Inflammatory macrophage treated with lipopolysaccharide for 4 hours (primary cell): Measurements from ENCODE around the gene DOHH.
"Not testable (repeated sequence)": the region's sequence is repeated elsewhere in the genome, so short reads cannot be mapped to it uniquely, and the experiment has no call there.

Experiments
- DNase-seq: peaks from one replicate; pipeline ENCODE4 v3.0.0-alpha.2; 2020

DOHH gene

GRCh38 chr19:3456925-3457527 is 43.4 kb downstream of the DOHH start:
- no peak for DNase-seq

GRCh38 chr19:3455960-3456601 is 44.4 kb downstream of the DOHH start:
- no peak for DNase-seq

GRCh38 chr19:3455393-3455955 is 45.0 kb downstream of the DOHH start:
- DNase-seq, result no peak

DNA sequence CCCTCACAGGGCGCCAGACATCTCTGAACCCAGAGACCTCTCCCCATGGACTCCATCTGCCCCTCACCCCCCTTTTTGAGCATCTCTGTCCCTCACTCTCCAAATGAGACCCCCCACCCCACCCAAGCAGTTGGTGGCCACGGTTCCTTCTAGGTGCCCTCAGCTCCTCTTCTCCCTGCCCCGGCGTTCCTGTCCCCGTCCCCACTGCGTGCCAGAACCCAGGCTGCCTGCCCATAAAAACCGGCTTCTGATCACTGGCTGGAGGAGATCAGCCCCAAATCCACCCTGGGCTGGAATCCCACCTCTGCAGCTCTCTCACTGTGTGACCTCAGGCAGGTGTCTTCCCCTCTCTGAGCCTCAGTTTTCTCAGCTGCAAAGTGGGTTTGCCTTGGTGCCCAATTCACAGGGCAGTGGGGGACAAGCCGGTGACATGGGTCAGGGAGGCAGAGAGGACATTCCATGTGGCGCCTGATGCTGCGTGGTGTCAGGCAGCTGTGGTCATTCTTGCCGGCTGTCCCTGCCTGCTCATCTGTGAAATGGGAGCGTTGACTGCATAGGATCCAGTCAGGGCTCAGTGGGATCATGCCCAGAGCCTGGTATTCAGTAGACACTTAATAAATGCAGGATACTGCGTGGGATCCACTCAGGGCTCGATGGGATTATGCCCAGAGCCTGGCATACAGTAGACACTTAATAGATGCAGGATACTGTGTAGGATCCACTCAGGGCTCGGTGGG is 45.6 kb downstream of the DOHH start:
- no peak for DNase-seq

DNA sequence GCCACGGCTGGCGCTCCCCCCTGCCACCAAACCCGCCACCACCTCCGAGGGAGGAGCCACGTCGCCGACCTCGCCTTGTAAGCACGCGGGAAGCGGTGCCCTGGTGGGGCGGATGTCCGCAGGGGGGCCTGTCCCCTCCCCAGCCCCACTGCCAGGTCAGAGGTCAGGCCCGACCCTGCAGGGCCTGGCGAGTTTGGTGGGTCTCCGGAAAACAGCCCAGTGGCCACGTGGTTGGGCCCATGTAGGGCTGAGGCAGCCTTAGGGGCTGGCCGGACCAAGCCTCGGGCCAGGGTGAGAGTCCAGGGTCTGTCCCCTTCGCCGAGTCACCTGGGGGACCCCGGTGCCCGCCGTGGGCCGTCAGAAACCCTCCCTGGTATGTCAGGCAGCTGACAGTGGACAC is 46.6 kb downstream of the DOHH start:
- no peak for DNase-seq

GRCh38 chr19:3452942-3453214 is 47.6 kb downstream of the DOHH start:
- not testable (repeated sequence) for DNase-seq

- peak; percentile 60 for DNase-seq
Observed at GRCh38 chr19:3452171-3452941, 48.1 kb downstream of the DOHH start.

- no peak for DNase-seq
Observed at GRCh38 chr19:3451451-3451866, 49.0 kb downstream of the DOHH start.

DNA sequence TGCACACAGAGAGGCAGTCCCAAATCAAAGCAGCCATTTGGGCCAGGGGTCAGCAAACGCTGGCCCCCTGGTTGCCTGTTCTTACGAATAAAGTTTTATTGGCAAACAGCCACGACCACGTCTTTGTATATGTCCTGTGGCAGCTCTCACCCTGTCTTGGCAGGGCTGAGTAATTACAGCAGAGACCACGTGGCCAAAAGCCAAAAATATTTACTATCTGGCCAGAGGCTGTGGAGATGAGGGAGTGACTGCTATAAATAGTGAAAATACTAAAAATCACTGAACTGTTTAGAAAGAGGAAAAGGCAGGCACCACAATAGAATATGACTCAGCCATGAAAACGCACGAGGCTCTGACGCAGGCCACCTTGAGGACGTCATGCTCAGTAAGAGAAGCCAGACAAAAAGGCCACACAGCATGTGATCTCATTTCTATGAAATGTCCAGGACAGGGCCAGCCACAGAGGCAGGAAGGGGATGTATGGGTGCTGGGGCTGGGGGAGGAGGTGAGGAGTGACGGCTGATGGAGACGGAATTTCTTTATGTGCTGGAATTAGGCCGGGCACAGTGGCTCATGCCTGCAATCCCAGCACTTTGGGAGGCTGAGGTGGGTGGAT is 49.6 kb downstream of the DOHH start:
- DNase-seq, result peak; percentile 99

- DNase-seq, result no peak
Observed at GRCh38 chr19:3448616-3449334, 51.7 kb downstream of the DOHH start.

- not testable (repeated sequence) for DNase-seq
Observed at GRCh38 chr19:3446657-3447056, 53.8 kb downstream of the DOHH start.

GRCh38 chr19:3444695-3445234 is 55.7 kb downstream of the DOHH start:
- DNase-seq, result no peak

- DNase-seq, result no peak
Observed at GRCh38 chr19:3443840-3444694, 56.4 kb downstream of the DOHH start.

GRCh38 chr19:3442487-3443071 is 57.9 kb downstream of the DOHH start:
- no peak for DNase-seq

GRCh38 chr19:3441986-3442329 is 58.5 kb downstream of the DOHH start:
- DNase-seq, result no peak

- DNase-seq, result no peak
Observed at GRCh38 chr19:3441089-3441985, 59.1 kb downstream of the DOHH start.
